Esophagus muscularis mucosa (tissue), 4 donors: ENCODE data around the gene ACTMAP. TPM values are rescaled to one million over a fixed set of nuclear protein-coding genes. Genes with fewer than 3 reads are reported as not detected.

Source experiments
- DNase-seq: peaks from one replicate; pipeline ENCODE4 v3.0.0-alpha.2; 2017; ENCODE audit errors: extremely low spot score
- H3K27ac ChIP-seq, 4 donors: fragments of 200-600 bp; sonication (generic); replicated peaks in 1 of 4; 1 replicate in 3 of 4; 2 replicates in 1 of 4; pipeline ENCODE4 v1.5.1; 2016 to 2019; ENCODE audit warnings: mild to moderate bottlenecking in 1 of 4
- H3K27me3 ChIP-seq, 4 donors: fragments of 200-600 bp; sonication (generic); one replicate each; pipeline versions ENCODE4 v1.5.1 to v1.6.0; 2016 to 2019
- H3K36me3 ChIP-seq, 4 donors: fragments of 200-600 bp; sonication (generic); one replicate each; pipeline ENCODE4 v1.5.1; 2016 to 2019
- H3K4me1 ChIP-seq, 4 donors: fragments of 200-600 bp; sonication (generic); one replicate each; pipeline ENCODE4 v1.5.1; 2016 to 2019
- H3K4me3 ChIP-seq, 4 donors: fragments of 200-600 bp; sonication (generic); 1 replicate in 2 of 4; 2 replicates in 2 of 4; pipeline ENCODE4 v1.5.1; 2016 to 2019; ENCODE audit warnings: mild to moderate bottlenecking in 4 of 4, moderate library complexity in 1 of 4
- H3K9me3 ChIP-seq, 4 donors: fragments of 200-600 bp; sonication (generic); 1 replicate in 3 of 4; 2 replicates in 1 of 4; pipeline ENCODE4 v1.5.1; 2016 to 2019
- CTCF ChIP-seq, 3 experiments: fragments of 200-600 bp in 2 of 3; fragments of 450-650 bp in 1 of 3; sonication (generic) in 2 of 3; IDR thresholded peaks; one replicate each; pipeline ENCODE4 v1.5.1; 2017 to 2019; ENCODE audit warnings: antibody characterized with exemption in 3 of 3, mild to moderate bottlenecking in 2 of 3, moderate library complexity in 1 of 3
- EP300 ChIP-seq: sonication (generic); formaldehyde crosslinking; IDR thresholded peaks from one replicate; pipeline ENCODE4 v1.6.1; 2017; ENCODE audit warnings: antibody characterized with exemption
- POLR2A ChIP-seq: fragments of 450-650 bp; IDR thresholded peaks from one replicate; pipeline ENCODE4 v1.6.1; 2017; ENCODE audit warnings: antibody characterized with exemption, moderate library complexity, mild to moderate bottlenecking, low read depth
- POLR2AphosphoS5 ChIP-seq, 2 donors: sonication (generic); formaldehyde crosslinking; IDR thresholded peaks; one replicate each; pipeline ENCODE4 v1.6.1; 2017; ENCODE audit warnings: antibody characterized with exemption in 2 of 2
- WGBS: methylation state at CpG from one replicate; pipeline ENCODE4 v1.1.5; 2018; 5-methylcytosine and 5-hydroxymethylcytosine counted together
- intact Hi-C: fragments of 100-400 bp; cut with DNase I; formaldehyde crosslinking; loops from one replicate; pipeline ENCODE4 v1.15.1; 2023
- total RNA-seq, 4 donors: library from RNA; depleted of rRNA; stranded (reverse); fragments of >200 nt; gene quantifications; one replicate each; pipeline versions ENCODE4 v1.1.0 to v1.2.1, GENCODE V29; 2016

Gene ACTMAP
- total RNA-seq, 4 donors from 2014 or later = 1.7 to 4.6 (median 3.7) TPM

GRCh38 chr19:40797166-40797962 is 47.1 kb upstream of the ACTMAP start:
- intact Hi-C loops = loop anchor here (5.0 kb wide), 1 partner anchor 45 kb away; the partner anchor contains the start of genes ACTMAP and SNRPA

GRCh38 chr19:40791996-40792395 is 41.7 kb upstream of the ACTMAP start:
- intact Hi-C loops = no loop called here
- WGBS = 95% methylated on average over 3 of the region's 3 CpGs

More at GRCh38 chr19:40797166-40797962, 47.1 kb upstream of the ACTMAP start:
- Histone ChIP-seq H3K4me1 (peaks cover 30 to 37% (median 34%) of the 10 kb centered on the region in 4 donors), H3K27me3 (no peaks in the 10 kb centered on the region), H3K36me3 (peaks cover 5 to 34% (median 26%) of the 10 kb centered on the region in 4 donors), H3K27ac (peak overlapping the region; percentile 95 to 99 (median 96)), H3K4me3 (peak overlapping the region in 2 of 4 donors; percentile 98), H3K9me3 (no peaks in the 10 kb centered on the region)
- DNase-seq = no peak
- TF ChIP-seq EP300 (no peak), CTCF (IDR thresholded peaks at IDR 0.05) (no peak), POLR2A (no peak), POLR2AphosphoS5 (IDR thresholded peaks at IDR 0.05) (no peak)
- 98% methylated on average over 6 of the region's 14 CpGs for WGBS

GRCh38 chr19:40791349-40791748 is 41.1 kb upstream of the ACTMAP start:
- intact Hi-C loops = no loop called here
- Histone ChIP-seq H3K4me1 (no peaks in the 10 kb centered on the region), H3K27ac (no peak overlapping the region), H3K27me3 (no peaks in the 10 kb centered on the region), H3K9me3 (no peaks in the 10 kb centered on the region), H3K4me3 (no peak overlapping the region), H3K36me3 (peaks cover 0 to 65% (median 34%) of the 10 kb centered on the region in 4 donors)
- DNase-seq = no peak
- TF ChIP-seq POLR2A (no peak), CTCF (IDR thresholded peaks at IDR 0.05) (no peak), EP300 (no peak), POLR2AphosphoS5 (IDR thresholded peaks at IDR 0.05) (no peak)
- 80% methylated on average over 7 of the region's 7 CpGs for WGBS

More at GRCh38 chr19:40791996-40792395, 41.7 kb upstream of the ACTMAP start:
- no peaks in the 10 kb centered on the region for H3K4me1 ChIP-seq
- H3K4me3 ChIP-seq = no peak overlapping the region
- no peak for DNase-seq
- no peak for TF ChIP-seq EP300
- no peak for TF ChIP-seq CTCF (IDR thresholded peaks at IDR 0.05)
- no peak for TF ChIP-seq POLR2A
- TF ChIP-seq POLR2AphosphoS5 (IDR thresholded peaks at IDR 0.05) = no peak
- no peaks in the 10 kb centered on the region for H3K27me3 ChIP-seq
- H3K27ac ChIP-seq = no peak overlapping the region
- peaks cover 0 to 63% (median 29%) of the 10 kb centered on the region in 4 donors for H3K36me3 ChIP-seq
- H3K9me3 ChIP-seq = no peaks in the 10 kb centered on the region

- TF ChIP-seq POLR2A (no peak), EP300 (no peak), POLR2AphosphoS5 (IDR thresholded peaks at IDR 0.05) (no peak), CTCF (IDR thresholded peaks at IDR 0.05) (no peak)
- Histone ChIP-seq H3K4me1 (no peaks in the 10 kb centered on the region), H3K36me3 (peaks cover 11 to 73% (median 35%) of the 10 kb centered on the region in 4 donors), H3K4me3 (no peak overlapping the region), H3K9me3 (no peaks in the 10 kb centered on the region), H3K27me3 (no peaks in the 10 kb centered on the region), H3K27ac (no peak overlapping the region)
- whole genome bisulfite sequencing = 90% methylated on average over 24 of the region's 25 CpGs
- intact Hi-C loops = no loop called here
- no peak for DNase-seq
Observed at GRCh38 chr19:40786060-40787037, 36.1 kb upstream of the ACTMAP start.
